Iris pigment epithelial cell (primary cell): ENCODE data around the gene GHRHR.

ENCODE experiments used
- DNase-seq: peaks from one replicate; pipeline ENCODE4 v3.0.0-alpha.2; 2011; ENCODE audit warnings: low read depth

Gene GHRHR

GRCh38 chr7:30963842-30964241 is at the start of gene GHRHR:
Gene GHRHR (plus strand): TSS chr7:30963953. CDS start chr7:30964069, 116 bp downstream.
- DNase-seq = no peak

DNA sequence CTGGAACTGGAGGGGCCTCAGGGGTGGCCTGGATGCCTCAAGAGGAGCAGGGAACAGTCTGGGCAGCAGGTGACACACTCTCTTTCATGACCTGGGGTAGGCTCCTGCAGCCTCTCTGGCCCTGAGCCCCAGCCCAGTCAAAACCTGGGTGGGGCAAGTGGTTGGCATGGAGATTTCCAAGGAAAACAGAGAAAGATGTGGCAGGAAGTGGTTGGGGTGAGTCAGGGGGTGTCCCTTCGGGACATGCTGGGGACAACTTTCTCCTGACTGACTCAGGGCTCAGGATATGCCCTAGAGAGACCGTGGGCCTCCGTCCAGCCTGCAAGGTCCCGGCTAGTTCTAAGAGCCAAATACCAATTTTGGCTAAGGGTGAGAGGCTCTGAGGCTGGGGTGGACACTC is 49.2 kb upstream of the GHRHR start:
- DNase-seq = peak; percentile 8

GRCh38 chr7:30915005-30915601 is 48.6 kb upstream of the GHRHR start:
- no peak for DNase-seq

DNA sequence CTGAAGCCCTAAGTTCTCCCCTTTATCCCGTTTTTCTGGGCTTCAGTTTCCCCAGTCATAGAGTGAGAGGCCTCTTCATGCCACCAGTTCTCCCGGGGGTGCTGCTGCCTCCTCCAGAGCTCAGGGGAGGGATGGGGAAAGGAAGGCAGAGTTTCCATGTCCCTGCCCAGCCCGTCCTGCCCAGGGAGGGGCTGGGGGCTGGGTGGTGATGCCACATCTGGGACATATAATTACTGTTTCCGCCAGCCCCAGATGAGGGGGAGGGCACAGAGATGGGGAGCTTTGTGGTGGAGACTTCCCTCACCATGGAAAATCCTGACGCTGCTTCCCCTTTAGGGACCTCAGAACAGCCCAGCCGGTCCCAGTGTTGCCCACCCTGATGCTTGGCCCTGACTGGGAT is 48.0 kb upstream of the GHRHR start:
- no peak for DNase-seq

DNA sequence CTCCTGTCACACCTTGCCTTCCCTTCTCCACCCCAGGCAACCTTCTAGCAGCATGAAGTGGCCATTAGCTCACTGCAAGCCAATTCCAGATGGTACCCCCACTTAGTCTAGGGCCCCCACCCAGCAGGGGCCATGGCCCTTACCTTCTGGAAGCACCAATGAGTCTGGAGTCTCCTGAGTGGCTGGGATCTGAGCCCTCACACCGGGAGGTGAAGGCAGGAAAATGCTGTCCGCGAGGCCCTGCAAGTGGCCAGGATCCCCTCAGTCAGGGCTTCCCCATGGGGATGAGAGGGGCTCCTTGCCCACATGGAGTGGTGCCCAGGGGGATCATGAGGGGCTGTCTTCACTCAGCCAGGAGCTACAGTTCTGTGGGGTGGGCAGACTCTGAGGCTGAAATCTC is 47.5 kb upstream of the GHRHR start:
- no peak for DNase-seq

DNA sequence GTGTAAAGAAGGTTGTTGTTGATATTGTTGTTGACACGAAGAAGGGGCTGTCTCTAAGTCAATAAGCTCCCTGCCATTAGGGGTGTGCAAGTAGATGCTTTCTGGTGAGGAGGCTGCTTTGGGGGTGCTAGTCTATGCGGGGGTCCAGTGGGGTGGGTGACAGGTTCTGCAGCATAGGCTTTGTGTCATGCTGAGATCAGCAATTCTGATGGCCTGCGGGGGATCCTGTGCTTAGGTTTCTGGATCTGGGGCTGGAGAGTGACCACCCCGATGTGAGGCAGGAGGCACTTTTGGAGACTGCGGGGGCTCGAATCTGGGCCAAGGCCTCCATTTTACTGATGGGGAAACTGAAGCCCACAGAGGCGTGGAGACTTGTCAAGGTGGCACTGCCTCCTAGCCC is 47.0 kb upstream of the GHRHR start:
- no peak for DNase-seq

DNA sequence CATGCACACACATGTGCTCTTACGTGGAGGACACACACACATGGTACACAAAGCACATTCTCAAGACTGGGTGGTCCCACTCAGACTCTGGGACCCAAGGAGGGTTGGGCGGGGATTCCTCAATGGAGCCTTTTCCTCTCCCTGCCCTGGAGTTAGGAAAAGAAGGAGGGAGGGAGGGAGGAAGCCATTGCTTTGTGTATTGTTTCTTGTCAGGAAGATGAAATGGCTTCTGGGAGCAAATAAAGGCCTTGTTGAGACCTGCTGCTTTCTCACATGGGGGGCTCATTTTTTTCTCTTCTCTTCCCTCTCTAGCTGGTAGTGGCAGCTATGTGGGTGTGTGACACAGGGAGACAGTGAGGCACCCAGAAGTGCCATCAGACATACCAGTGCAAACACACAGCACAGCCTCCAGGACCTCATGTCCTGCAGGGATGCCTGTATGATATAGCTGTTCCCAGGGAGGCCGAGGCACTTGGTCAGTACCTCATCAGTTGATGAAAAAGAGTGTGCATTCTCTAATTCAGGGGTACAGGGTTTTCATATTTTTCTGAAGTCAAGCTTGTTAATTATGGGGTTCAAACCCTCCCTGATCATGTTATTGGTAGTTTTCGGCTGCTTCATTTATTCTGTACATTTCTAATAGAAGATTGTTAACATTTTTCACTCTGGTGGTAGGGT is 46.4 kb upstream of the GHRHR start:
- DNase-seq = no peak

DNA sequence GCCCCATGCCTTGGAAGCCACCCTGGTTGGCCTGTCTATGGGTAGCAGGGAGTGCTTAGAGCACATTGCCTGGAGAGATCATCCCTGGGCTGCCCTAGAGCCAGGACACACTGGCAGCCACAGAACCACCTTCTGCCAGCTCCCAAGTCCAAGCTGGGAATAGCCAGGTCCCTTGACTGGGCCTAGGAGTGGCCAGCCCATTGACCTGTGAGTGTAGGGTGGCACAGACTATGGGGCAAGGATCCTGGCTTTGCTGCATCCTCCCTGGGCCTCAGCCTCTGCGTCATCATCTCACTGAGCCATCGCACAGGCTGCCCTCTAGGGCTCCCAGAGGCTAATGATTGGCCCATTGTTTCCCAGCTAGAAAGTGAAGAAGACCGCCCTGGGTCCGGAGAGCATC is 45.1 kb upstream of the GHRHR start:
- no peak for DNase-seq

DNA sequence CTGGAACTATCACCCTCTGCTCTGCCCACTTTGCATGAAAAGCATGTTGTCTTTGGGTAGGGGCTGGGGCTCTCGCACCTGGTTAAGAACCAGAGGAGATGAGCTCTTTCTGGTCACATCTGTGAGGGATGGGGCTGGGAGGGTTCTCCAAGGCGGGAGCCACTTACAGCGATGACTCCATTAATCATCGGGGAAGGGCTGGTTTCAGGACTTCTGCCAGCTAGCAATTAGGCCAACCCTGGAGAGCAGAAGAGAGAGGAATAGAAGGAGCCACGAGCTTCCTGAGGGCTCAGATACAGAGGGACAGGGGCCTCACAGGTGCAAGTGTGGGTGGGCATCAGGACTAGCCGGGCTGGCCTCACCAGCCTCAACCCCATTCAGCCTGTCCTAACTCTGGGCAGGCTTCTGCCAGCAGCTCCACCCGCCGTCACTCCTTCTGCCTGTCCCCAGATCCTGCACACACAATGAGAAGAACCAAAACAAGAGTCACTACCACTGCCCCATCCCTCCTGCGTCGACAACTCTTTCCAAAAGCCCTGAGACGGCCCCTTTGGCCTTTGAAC is 43.7 kb upstream of the GHRHR start:
- no peak for DNase-seq

GRCh38 chr7:30920584-30921539 is 42.9 kb upstream of the GHRHR start:
- peak; percentile 26 for DNase-seq

GRCh38 chr7:30921540-30922401 is 42.0 kb upstream of the GHRHR start:
- DNase-seq = no peak

DNA sequence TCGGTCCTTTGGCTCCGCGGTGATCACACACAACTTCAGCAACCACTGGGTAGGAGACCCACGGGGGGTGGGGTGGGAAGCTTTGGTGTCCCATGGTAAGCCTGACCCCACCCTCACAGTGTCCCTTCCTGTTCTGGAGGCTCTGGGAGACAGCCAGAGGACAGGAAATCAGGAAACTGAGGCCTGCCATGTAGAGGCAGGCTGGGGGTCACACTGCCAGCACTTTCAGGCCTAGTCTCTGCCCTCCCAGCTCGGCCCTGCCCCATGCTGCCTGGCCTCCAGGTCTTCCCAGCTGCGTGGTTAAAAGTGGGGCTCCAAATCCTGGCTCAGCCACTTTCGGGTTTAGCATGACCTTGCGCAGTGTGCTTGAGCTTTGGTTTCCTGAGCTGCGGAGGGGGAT is 41.2 kb upstream of the GHRHR start:
- DNase-seq = no peak

DNA sequence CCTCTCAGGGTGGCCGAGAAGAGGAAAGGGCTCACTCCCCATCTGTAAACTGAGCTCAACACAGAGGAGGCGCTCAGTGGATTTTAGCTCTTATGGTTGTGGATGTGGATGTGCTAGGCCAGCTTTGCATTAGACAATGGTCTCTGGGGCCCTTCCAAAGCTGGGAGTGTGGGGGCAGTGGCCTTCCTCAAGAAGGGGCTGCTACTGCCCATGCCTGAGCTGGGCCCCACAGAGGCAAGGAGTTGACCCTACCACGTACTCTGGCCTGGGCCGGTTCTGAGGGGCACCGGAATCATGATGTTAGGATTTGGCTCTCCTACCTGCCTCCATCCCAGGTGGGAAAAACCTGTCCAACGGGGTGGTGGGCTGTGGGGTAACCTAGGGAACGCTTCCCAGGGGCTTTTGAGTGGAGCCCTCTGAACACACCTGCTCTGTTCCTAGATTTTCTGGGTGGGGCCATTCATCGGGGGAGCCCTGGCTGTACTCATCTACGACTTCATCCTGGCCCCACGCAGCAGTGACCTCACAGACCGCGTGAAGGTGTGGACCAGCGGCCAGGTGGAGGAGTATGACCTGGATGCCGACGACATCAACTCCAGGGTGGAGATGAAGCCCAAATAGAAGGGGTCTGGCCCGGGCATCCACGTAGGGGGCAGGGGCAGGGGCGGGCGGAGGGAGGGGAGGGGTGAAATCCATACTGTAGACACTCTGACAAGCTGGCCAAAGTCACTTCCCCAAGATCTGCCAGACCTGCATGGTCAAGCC is 40.6 kb upstream of the GHRHR start:
- DNase-seq = no peak

GRCh38 chr7:30923774-30924413 is 39.9 kb upstream of the GHRHR start:
- no peak for DNase-seq

DNA sequence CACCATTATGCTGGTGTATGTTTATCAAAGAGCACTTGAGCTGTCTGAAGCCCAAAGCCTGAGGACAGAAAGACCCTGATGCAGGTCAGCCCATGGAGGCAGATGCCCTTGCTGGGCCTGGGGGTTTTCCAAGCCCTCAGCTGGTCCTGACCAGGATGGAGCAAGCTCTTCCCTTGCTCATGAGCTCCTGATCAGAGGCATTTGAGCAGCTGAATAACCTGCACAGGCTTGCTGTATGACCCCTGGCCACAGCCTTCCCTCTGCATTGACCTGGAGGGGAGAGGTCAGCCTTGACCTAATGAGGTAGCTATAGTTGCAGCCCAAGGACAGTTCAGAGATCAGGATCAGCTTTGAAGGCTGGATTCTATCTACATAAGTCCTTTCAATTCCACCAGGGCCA is 39.1 kb upstream of the GHRHR start:
- DNase-seq = no peak

- DNase-seq = no peak
These were observed 38.6 kb upstream of the GHRHR start for GRCh38 chr7:30925117-30925516.

DNA sequence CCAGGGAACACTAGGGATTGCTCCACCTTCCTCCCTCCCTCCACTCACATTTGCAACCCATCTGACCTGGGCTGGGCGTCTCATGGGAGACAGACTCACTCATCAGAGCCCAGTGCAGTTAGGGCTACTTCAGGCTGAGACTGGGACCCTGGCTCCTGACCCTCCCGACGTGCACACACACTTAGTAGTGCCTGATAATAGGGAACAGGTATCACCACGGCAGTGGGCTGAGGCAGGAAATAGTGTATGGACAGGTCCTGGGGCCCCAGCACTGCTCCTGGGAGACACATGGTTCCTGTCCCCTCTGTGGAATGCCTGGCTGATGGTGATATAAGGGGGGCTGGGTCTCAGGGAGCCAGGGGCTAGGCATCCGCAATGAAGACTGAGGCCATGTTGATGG is 37.8 kb upstream of the GHRHR start:
- DNase-seq = no peak

GRCh38 chr7:30926313-30926712 is 37.4 kb upstream of the GHRHR start:
- DNase-seq = no peak

DNA sequence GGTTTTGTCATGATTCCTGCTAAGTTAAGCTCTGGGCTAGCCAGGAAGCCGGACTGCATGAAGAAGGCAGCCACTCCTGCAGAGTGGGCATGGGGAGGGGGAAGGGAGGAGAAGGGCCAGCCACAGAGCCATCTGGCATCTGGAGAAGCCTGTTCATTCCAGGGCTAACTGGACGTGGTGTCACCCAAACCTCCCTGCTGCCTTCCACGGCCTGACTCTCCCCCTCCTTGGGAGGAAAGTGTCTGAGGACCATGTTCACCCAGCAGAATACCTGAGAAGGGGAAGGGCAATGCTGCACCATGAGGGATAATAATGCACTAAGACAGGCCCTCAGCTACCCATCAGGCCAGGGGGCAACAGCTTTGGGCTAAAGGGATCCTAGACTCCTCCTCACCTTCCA is 36.7 kb upstream of the GHRHR start:
- DNase-seq = no peak

- no peak for DNase-seq
These were observed 36.2 kb upstream of the GHRHR start for GRCh38 chr7:30927559-30927958.
